ACC112 (cell line): ENCODE results near the gene ESAM.
A peak's percentile ranks its signal among the peaks of the same experiment; 100 is the strongest.

ENCODE experiments used
- H2AFZ ChIP-seq: fragments of 200-600 bp; sonication (generic); one replicate; pipeline ENCODE4 v1.6.0; 2017; ENCODE audit warnings: antibody characterized with exemption, low read length; ENCODE audit not compliant: unreplicated experiment
- H3K27ac ChIP-seq: fragments of 200-600 bp; sonication (generic); 2 replicates; pipeline ENCODE4 v1.5.1; 2014; ENCODE audit warnings: low read depth, mild to moderate bottlenecking, antibody characterized with exemption, low read length, moderate library complexity
- H3K27me3 ChIP-seq: fragments of 200-600 bp; sonication (generic); 2 replicates; pipeline ENCODE4 v1.6.1; 2014; ENCODE audit warnings: mild to moderate bottlenecking, antibody characterized with exemption, low read length, moderate library complexity, mixed read lengths; ENCODE audit not compliant: insufficient read depth
- H3K36me3 ChIP-seq: fragments of 200-600 bp; sonication (generic); 2 replicates; pipeline ENCODE4 v1.6.1; 2016; ENCODE audit warnings: mild to moderate bottlenecking, antibody characterized with exemption, low read length, moderate library complexity, mixed read lengths; ENCODE audit not compliant: insufficient read depth
- H3K4me1 ChIP-seq: fragments of 200-600 bp; sonication (generic); one replicate; pipeline ENCODE4 v1.6.1; 2016; ENCODE audit warnings: low read length, mixed read lengths; ENCODE audit not compliant: insufficient read depth, unreplicated experiment, control insufficient read depth
- H3K4me3 ChIP-seq: fragments of 200-600 bp; sonication (generic); 2 replicates; pipeline ENCODE4 v1.5.1; 2014; ENCODE audit warnings: mild to moderate bottlenecking, low read depth, low read length
- H3K79me2 ChIP-seq: fragments of 200-600 bp; sonication (generic); one replicate; pipeline ENCODE4 v1.6.0; 2016; ENCODE audit warnings: low read length; ENCODE audit not compliant: control insufficient read depth, unreplicated experiment, insufficient read depth

ESAM gene, protein sequence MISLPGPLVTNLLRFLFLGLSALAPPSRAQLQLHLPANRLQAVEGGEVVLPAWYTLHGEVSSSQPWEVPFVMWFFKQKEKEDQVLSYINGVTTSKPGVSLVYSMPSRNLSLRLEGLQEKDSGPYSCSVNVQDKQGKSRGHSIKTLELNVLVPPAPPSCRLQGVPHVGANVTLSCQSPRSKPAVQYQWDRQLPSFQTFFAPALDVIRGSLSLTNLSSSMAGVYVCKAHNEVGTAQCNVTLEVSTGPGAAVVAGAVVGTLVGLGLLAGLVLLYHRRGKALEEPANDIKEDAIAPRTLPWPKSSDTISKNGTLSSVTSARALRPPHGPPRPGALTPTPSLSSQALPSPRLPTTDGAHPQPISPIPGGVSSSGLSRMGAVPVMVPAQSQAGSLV

DNA sequence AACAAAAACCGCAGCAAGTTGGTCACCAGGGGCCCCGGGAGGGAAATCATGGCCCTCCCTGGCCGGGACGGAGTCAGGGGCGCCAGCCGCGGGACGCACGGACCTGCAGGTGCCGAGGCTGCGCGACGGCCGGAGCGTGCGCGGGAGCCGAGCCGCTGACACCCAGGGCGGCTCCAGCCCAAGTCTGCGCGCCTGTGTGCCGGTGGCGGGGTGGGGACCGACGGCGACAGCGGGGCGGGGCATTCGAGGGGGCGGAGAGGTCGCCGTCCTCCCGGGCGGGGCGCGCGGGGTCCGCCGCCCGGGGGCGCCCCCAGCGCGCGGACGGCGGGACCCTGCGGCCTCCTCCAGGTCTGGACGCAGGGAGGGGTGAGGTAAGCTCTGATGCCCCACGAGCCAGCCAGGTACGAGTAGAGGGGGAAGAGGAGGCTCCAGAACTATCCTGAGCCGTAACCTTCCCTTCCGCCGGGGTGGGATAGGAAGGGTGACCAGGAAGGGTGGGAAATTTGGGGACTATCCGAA lies at the start of gene ESAM:
Gene ESAM (minus strand): TSS at position 186 of the 519 bp plus-strand sequence. CDS start 136 bp downstream, at position 50.
- Histone ChIP-seq H3K4me1 (peaks cover 4% of the 10 kb centered on the region), H3K36me3 (0 out of 2 replicates have a peak, but pooled peaks cover 5% of the 10 kb centered on the region), H3K27me3 (peaks cover 13% of the 10 kb centered on the region; the same call in 1 of the 2 replicates), H2AFZ (no peak within 1 kb of the TSS), H3K27ac (no peak within 1 kb of the TSS), H3K79me2 (peaks cover under 1% of the 10 kb centered on the region), H3K4me3 (peak within 1 kb of the TSS; percentile 75)

DNA sequence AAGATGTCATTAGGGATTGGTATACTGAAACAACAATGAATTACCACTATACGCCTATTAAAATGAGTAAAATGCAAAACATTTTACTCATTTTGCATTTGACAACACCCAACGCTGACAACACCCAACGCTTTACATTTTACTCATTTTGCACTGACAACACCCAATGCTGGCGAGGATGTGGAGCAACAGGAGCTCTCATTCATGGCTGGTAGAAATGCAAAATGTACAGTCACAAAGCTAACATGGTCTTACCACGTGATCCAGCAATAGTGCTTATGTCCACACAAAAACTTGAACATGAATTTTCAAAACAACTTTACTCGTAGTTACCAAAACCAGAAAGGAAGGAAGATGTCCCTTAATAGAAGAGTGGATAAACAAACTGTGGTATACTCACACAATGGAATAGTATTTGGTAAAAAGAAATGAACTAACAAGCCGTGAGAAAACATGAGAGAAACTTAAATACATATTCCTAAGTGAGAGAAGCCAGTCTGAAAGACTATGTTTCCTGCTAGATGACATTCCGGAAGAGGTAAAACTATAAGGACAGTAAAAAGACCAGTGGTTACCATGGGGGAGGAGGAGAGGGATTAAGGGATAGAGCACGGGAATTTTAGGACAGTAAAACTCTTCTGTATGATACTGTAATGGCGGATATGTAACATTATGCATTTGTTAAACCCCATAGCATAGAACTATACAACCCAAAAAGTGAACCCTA lies 49.5 kb upstream of the ESAM start:
- no peak overlapping the region for H3K4me3 ChIP-seq
- no peaks in the 10 kb centered on the region for H3K79me2 ChIP-seq
- no peak overlapping the region for H3K27ac ChIP-seq
- H2AFZ ChIP-seq = no peak overlapping the region
- peaks cover 18% of the 10 kb centered on the region for H3K4me1 ChIP-seq
- no peaks in the 10 kb centered on the region for H3K27me3 ChIP-seq
- no peaks in the 10 kb centered on the region for H3K36me3 ChIP-seq

DNA sequence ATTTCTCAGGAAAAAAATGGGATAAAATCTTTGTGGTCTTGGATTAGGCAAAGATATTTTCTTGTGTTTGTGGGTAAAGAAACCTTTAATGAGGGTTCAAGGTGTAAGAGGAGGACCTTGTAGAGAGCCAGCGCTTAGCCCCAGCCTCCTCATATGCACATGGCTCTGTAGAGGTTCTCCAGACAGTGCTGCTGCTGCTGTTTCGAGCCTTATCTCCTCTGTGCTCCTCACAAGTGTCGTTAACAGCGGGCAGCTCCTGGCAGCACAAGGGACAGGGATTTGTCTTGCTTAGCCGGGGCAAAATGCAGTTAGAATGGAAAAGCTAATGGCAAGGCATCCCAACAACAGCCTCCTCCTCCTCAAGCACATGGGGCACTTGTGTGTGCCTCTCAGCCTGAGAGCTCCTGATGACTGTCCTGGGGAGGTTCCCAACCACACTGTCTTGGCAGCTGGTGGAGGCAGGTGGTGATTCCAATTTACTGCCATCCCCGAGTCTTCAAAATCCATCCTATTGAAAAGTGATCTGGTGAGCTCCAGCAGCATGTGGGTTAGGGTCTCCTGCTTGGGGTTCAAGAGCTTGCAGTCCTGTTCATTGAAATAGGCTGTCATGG lies 45.7 kb upstream of the ESAM start:
- Histone ChIP-seq H3K79me2 (no peaks in the 10 kb centered on the region), H3K36me3 (no peaks in the 10 kb centered on the region), H3K4me1 (peaks cover 4% of the 10 kb centered on the region), H3K4me3 (no peak overlapping the region), H2AFZ (no peak overlapping the region), H3K27ac (no peak overlapping the region), H3K27me3 (no peaks in the 10 kb centered on the region)

DNA sequence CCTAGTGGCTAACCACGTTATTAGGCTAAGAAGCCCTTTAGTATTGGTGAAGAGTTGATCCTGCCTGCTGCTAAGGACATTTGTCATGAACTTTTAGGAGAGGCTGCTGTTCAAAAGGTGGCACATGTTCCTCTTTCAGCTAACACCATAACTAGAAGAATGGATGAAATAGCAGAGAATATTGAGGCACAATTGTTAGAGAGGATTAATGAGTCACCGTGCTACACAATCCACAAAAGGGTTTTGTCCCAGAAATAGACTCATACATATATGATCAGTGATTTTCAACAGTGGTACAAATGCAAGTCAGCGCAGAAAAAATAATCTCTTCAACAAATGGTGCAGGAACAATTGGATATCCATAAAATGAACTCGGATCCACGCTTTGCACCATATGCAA lies 45.1 kb upstream of the ESAM start:
- Histone ChIP-seq H3K27me3 (no peaks in the 10 kb centered on the region), H3K27ac (no peak overlapping the region), H2AFZ (no peak overlapping the region), H3K4me3 (no peak overlapping the region), H3K79me2 (no peaks in the 10 kb centered on the region), H3K4me1 (peaks cover under 1% of the 10 kb centered on the region), H3K36me3 (no peaks in the 10 kb centered on the region)

DNA sequence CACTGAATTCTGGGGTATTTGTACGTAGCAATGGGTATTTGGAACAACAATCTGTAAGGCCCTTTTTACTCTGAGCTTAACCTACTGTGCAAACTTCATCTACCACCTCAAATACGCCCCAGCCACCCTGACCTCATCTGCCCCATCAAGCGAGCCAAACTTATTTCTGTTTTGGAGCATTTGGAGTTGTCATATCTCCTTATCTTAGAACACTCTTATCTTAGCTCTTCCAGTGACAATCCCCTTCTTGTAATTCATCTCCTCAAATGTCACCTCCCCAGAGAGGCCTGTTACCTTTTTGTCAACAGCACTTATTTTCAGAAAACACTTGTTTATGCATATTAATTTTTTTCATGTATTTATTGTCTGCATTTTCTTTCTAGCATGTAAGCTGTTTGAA lies 42.8 kb upstream of the ESAM start:
- no peaks in the 10 kb centered on the region for H3K27me3 ChIP-seq
- no peak overlapping the region for H3K4me3 ChIP-seq
- H3K79me2 ChIP-seq = peaks cover 3% of the 10 kb centered on the region
- H3K4me1 ChIP-seq = peaks cover 12% of the 10 kb centered on the region
- H3K36me3 ChIP-seq = no peaks in the 10 kb centered on the region
- no peak overlapping the region for H3K27ac ChIP-seq
- no peak overlapping the region for H2AFZ ChIP-seq

DNA sequence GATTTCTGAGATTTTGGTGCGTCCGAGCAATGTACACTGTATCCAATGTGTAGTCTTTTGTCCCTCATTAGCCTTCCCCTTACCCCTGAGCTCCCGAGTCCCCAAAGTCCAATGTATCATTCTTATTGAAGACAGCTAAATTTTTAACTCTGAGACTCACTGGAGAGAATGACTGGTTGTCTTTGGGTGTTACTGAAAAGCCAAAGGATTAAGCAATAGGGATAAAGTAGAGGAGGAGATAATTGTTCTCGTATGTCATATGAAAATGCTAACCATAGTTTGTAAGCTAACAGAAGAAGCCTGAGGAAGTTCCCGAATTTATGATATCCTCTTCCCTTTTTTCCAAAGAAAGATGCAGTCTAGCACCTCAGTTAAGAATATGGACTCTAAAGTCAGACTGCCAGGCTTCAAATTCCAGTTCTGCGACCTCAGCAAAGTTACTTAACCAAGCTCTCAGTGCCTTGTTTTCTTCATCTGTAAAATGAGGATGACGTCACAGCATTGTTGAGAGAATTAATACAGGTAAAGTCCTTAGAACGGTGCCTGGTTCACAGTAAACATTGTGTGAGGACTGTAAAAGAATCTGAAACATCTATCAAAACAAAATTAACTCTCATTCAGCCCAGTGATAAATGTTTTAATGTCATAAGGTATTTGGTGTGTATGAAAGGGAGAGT lies 39.7 kb upstream of the ESAM start:
- no peaks in the 10 kb centered on the region for H3K27me3 ChIP-seq
- H3K4me3 ChIP-seq = peak overlapping the region; percentile 83
- no peaks in the 10 kb centered on the region for H3K36me3 ChIP-seq
- H3K4me1 ChIP-seq = peaks cover 21% of the 10 kb centered on the region
- no peak overlapping the region for H2AFZ ChIP-seq
- H3K79me2 ChIP-seq = peaks cover 34% of the 10 kb centered on the region
- H3K27ac ChIP-seq = peak overlapping the region; percentile 92; the same call in 1 of the 2 replicates

DNA sequence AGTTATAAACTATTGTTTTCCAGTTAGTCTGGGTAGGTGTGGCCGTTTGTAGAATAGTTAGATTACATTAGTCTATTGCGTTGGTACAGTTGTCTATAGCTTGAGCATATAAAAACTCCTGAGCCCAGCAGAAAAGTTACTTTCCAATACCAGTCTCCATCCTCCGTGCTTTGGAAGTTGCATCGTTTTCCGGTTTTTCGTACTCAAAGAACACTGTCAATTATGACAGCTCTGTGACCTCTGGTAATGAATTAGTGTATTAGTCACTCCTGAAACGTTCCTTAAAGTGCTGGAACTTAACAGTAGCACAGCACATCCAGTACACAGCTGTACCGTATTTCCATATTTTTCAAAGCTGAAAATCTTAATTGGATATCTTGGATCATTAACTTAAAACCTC lies 38.9 kb upstream of the ESAM start:
- Histone ChIP-seq H3K4me1 (peaks cover 26% of the 10 kb centered on the region), H3K27me3 (no peaks in the 10 kb centered on the region), H3K36me3 (no peaks in the 10 kb centered on the region), H2AFZ (peak overlapping the region; percentile 1), H3K4me3 (peak overlapping the region; percentile 83), H3K27ac (peak overlapping the region; percentile 92), H3K79me2 (peaks cover 42% of the 10 kb centered on the region)

DNA sequence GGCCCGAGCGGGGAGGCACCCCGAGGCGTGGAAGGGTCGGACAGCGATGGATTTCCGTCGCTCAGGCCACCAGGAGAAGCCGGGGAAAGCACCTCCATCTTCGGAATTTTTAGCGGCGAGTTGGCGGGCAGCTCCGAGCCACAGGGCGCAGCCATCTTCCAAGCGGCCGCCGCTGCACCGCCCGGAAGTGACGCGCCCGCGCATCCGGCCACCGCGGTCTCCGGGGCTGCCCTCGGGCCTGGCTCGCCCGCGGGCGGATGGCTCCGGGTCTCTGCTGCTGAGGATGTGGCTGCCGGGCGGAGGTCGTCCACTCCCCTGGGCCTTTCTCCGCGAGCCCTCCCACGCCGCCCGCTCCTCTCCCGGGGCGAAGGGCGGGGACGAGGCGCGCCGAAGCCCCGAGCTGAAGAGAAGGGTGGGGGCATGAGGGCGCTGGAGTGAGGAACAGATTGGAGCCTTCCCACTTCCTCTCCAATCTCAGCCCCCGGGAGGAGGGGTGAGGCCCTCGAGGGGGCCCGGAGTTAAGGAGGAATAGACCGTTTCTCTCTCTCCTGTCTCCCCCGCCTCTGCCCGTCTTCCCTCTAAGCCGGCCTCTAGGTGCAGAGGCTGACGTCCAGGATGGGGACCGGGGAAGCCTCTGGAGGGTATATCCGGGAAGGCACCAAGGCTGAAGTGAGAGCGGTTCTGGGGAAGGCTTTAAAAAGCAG lies 38.3 kb upstream of the ESAM start, which contains the start of gene MSANTD2:
Gene MSANTD2 (minus strand): TSS at position 181 of the 704 bp plus-strand sequence. CDS start 26 bp downstream, at position 155.
- Histone ChIP-seq H3K27ac (peak within 1 kb of the TSS; percentile 92), H3K4me3 (peak within 1 kb of the TSS; percentile 83), H2AFZ (peak within 1 kb of the TSS; percentile 94), H3K27me3 (no peaks in the 10 kb centered on the region), H3K36me3 (no peaks in the 10 kb centered on the region), H3K4me1 (peaks cover 26% of the 10 kb centered on the region), H3K79me2 (peaks cover 47% of the 10 kb centered on the region)

DNA sequence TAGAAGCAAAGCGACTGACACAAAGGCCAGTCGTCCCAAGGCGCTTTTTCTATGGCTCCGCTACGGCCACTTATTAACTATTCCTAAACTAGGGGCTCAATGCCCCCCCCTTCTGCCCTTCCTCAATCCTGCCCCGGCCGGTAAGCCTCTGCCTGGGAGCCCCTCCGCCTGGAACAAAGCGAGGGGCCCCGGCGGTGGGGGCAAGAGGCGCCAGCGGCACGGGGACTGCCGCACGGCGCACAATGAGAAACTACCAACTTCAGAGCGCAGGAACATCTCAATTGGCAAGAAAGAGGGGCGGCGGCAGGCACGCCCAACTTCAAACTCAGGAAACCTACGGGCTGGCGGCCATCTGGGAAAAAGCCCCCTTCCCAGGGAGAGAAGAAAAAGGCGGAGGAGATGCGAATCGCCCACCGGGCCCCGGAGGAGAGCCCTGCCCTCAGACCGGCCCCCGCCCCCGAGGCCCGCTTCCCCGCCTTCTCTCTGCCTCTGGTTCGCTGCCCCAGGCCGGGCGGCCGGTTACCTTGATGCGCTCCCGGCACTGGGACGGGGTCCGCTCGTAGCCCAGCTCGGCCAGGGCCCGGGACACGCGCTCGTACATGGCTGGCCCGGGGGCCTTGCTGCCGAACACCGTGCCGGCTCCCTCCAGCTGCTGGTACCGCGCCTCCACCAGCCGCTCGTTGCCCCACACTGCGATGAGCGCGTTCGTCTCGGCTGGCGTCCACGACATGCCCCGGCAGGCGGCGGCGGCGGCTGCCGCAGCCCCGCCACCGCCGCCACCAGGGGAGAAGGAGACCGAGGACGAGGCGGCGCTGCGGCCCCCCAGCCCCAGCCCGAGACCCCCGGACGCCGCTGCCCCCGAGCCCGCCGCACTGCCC lies 37.5 kb upstream of the ESAM start:
- peaks cover 54% of the 10 kb centered on the region for H3K79me2 ChIP-seq
- H3K36me3 ChIP-seq = no peaks in the 10 kb centered on the region
- H2AFZ ChIP-seq = peak overlapping the region; percentile 94
- no peaks in the 10 kb centered on the region for H3K27me3 ChIP-seq
- H3K4me3 ChIP-seq = peak overlapping the region; percentile 83
- peak overlapping the region; percentile 92 for H3K27ac ChIP-seq
- peaks cover 26% of the 10 kb centered on the region for H3K4me1 ChIP-seq
